Stimulated activated CD8-positive, alpha-beta memory T cell treated with anti-CD3 and anti-CD28 coated beads, Interleukin-4, amount 100 ng/mL, for 1 hour (primary cell): ENCODE measurements around the gene STK11IP.
"Not testable (repeated sequence)": the region's sequence is repeated elsewhere in the genome, so short reads cannot be mapped to it uniquely, and the experiment has no call there.

Experiments used
- DNase-seq, 2 donors: peaks; one replicate each; pipeline ENCODE4 v3.0.0-alpha.2; 2020; ENCODE audit warnings: low read depth in 2 of 2, low spot score in 1 of 2

STK11IP gene

DNA sequence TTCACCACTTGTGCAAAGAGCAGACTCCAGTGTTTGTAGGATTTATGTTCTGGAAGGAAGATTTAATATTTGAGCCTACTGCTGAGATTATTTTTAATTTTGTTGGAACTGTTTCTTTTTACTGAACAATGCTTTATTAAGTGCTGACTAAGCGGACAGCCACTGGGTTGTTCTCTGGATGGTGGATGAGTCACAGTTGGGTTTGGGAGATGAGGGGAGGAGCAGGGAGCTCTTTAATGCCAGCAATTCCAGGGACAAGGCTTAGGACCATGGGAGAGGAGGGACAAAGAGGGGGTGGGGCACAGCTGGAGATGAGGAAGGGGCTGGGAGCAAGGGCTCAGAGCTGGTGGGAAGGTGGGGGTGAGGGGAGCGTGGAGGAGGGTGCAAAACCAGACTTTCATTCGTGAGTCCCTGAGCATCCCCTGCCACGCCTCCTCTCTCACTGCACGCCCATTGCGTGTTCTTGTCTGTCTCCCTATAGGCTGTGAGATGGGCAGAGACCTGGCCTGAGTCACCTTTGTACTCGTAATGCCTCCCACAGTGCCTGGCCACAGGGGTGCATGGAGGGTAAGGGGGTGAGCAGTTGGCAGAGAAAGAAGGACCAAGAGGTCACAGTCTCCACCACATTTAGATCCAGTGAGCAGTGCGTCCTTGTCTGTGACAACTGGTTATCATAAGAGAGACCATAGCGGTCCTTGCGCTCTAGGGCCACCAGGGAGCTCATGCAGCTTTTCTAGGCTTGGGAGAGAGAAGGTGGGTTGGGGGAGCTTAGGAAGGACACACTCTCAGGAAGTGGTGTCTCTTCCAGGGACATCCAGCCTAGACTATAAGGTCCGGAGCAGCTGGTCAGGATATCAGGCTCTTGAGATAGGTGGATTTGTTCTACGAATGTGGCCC, 48.2 kb downstream of the STK11IP start:
- DNase-seq: no peak

DNA sequence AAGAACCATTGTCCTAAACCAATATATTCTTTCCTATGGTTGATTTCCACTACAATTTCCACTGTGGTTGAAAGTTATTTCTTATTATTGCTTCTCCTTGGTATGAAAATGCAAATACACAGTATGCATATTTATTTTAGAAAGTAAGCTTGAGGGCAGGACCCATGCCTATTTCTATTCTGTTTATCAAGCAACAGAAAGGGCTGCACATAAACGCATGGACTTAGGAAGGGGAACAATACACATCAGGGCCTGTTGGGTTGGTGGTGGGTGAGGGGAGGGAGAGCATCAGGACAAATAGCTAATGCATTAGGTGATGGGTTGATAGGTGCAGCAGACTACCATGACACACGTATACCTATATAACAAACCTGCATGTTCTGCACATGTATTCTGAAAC, 50.5 kb downstream of the STK11IP start:
- DNase-seq: no peak

DNA sequence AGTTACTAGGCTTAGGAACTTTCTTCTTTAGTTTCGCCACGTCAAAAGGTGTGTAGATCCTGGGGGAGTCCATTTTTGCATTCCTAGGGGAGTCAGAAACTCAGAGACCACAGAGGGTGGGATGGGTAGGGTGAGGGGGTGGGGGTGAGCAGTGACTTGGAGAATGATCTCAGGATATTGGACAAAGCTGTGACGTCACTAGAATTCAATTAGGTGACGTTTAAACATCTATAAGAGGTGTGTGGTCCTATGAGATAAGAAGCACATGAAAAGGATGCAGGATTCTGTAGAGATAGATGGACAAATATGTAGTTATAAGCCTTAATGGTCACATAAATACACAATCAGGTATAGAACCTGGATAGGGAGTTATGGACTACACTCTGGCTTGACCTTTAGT, 51.3 kb downstream of the STK11IP start:
- no peak for DNase-seq

DNA sequence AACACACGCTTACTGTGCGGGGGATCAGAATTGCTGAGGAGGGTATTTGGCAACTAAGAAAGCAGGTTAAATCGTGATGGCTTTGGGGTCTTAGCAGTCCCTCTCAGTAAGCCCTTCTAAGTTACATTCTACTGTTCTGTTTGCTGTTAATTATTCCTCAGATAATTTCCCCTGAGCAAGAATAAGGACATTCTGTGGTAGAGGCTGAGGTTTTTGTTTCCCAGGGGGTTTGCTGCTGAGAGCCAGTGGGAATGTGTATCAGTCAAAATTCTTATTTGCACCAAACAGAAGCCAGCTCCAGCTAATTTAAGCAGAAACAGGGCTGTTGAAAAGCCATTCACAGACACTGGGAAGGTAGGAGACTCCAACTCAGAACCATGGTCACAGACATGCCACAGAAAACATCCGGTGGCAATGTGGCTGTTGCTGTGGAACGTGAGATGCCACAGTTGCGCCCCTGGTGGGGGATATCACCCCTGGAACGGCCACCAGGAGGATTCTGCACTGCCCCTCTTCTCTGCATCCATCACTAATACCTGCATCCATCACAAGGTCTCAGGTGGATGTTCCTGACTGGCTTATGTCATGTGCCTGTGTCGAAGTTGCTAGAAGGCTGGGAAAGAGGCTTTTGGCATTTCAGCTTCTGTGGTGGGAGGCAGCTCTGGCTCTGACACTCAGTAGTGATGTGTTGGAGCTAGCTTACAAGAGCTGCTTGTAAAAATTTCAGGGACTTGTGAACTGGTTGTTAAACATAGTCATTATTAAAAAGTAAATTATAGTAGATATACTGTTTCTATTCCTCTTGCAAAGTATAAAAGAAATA, 53.0 kb downstream of the STK11IP start:
- no peak for DNase-seq

DNA sequence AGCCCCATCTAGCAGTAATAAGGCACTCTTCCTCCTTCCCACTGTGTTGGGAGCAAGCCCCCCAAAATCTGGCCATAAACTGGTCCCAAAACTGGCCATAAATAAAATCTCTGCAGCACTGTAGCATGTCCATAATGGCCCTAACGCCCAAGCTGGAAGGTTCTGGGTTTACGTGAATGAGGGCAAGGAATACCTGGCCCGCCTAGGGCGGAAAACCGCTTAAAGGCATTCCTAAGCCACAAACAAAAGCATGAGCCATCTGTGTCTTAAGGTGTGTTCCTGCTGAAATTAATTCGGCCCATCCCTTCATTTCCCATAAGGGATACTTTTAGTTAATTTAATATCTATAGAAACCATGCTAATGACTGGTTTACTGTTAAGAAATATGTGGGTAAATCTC, 54.0 kb downstream of the STK11IP start:
- DNase-seq: not testable (repeated sequence)

DNA sequence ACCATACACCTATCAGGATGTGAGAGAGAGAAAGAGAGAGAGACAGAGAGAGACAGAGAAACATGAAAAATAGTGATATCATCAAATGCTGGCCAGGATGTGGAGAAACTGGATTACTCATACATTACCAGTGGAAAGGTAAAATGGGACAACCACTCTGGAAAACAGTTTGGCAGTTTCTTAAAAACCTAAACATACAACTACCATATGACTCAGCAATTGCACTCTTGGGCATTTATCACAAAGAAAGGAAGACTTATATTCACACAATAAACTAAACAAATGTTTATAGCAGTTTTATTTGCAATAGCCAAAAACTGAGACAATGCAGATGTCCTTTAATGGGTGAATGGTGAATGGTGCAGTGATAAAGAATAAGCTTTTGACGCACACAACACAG, 58.9 kb downstream of the STK11IP start:
- DNase-seq: no peak

DNA sequence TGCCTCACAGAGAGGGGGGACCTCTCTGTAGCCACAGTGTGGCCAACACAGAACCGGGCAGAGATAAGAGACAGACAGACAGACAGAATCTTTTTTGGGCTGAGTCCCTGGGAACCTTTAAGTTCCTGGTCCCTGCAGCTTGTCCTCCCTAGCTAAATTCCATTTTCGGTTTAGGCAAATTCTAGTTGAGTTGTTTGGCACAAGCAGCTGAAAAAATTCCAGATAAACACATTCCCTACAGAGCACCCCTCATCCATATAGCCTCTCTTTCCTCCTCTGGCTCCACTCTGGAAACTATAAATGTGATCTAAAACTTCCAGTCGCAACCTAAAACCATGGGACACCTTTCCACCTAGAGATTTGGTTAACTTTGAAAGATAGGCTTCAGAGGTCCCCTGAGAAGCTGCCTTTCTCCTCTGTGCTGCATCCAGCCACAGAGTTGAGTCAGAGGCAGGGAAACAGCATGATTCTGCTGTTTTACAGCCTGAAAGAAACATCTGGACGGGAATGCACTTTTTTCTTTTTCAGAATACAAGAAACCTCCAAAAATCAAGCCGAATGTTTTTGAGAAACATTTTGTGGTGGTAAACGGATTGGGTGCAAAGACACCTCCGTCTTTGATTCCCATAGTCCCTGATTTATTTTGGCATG, 60.7 kb downstream of the STK11IP start:
- no peak for DNase-seq

DNA sequence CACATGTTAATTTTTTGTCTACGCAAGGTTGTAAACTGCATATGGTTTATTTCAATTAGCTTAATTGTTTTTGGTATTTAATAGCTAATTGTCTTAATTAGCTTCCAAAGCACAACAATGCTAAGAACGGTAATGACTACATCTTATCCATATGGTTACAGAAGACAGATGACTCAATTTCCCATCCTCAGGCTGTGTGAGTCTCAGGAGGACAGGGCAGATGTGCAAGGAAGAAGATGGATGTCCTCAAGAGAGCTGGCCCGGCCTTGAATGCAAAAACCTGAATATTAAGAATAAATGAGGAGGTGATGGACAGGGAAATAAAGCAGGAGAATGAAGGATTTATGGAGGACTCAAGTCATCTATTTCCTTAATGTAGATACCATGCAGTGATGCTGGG, 61.2 kb downstream of the STK11IP start:
- no peak for DNase-seq

DNA sequence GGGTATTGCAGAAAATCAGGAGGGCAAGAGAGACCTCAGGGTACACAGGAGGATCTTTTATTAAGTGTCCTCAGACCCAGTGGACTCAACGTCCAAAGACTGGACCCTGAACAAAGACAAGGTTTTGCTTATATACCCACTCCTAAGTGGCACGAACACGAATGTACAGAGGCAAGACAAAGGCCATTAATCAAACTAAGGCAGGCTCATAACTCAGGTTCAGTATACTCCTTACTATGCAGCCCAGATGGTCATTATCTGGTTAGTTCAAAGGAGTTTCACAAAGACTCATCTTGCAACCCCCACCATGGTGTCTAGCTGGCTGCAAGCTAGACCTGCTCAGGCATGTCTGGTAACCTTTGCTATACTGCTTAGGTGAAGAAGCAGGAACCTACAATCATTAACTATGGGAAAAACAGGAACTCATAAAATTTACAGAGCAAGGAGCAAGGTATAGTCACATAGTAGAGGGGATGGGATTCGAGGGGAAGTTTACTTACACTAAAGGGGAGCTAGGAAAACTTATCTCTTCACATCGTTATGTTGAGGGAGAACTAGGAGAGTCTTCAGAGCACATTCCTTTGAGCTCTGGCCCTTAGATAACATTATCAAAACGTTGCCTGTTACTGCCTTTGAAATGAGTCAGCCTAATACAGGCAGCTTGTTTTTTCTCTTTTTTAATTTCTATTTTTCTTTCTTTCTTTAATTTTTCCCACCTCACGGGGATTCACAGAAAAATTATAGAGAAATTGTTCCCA, 63.7 kb downstream of the STK11IP start:
- DNase-seq: no peak

DNA sequence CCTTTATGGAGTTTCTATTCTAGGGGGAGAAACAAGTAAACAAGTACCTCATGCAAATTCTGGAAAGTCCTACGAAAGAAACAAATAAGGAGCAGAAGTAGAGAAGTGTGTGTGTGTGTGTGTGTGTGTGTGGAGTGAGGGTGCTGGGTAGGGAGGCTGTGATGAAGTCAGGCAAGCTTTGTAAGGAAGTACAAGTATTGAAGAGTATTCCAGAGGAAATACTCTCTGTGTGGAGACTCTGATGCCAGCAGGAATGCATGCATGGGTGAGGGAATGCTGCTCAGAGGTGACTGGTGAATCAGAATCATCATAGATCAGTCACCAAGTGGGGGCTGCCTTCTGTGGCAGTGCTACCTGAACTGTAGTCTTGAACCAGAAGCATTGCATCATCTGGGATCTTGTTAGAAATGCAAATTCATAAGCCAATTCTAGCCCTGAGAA, 64.3 kb downstream of the STK11IP start:
- DNase-seq: no peak

DNA sequence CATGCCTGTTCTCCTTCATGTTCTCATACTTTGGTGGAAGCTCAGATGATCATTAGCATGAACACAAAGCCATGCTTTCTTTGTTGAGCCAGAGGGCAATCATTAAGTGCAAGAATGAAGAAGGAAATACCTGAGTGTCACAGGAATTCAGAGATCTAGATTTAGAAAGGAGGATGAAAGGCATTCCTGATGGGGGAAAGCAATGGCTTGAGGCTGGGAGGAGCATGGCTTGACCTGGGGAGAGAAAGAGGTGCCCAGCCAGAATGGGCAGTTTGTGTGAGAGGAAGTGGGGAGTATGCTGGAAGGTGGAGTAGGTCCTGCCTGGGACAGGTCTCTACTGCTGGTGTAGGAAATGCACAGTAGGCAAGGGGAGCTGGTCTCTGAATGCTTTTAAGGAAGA, 64.9 kb downstream of the STK11IP start:
- DNase-seq: no peak

DNA sequence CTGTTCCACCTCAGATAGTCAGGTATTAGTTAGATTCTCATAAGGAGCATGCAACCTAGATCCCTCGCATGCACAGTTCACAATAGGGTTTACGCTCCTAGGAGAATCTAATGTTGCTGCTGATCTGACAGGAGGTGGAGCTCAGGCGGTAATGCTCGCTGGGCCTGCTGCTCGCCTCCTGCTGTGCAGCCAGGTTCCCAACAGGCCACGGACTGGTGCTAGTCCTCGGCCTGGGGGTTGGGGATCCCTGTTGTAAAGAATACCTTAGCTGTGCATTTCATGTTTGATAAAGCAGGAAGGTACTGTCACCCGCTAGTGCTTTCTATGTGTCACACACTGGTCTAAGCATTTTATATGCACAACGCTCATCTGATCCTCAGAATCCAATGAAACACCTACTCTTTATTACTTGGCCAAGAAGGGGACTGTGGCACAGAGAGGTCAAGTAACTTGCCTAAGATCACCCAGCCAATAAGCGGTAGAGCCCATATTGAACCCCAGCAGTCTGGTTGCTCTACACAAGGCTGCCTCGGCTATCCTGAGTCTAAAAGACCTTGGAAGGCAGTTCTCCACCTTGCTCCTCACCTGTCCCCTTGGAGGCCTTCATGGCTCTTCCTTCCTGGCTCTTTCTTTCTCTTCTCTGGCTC, 65.6 kb downstream of the STK11IP start:
- DNase-seq: no peak

DNA sequence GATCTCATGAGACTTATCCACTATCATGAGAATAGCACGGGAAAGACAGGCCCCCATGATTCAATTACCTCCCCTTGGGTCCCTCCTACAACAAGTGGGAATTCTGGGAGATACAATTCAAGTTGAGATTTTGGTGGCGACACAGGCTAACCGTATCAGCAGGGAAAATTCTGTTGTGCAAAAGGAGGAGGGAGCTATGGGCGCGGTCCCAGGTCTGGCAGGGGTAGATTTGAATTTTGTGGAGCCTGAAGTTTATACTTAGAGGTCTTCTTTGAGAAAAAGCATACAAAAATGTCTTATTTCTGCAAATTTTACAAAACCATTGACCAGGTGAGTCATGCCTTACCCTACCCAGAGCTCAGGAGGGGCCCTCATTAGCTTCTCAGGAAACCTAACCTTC, 66.4 kb downstream of the STK11IP start:
- DNase-seq: no peak

DNA sequence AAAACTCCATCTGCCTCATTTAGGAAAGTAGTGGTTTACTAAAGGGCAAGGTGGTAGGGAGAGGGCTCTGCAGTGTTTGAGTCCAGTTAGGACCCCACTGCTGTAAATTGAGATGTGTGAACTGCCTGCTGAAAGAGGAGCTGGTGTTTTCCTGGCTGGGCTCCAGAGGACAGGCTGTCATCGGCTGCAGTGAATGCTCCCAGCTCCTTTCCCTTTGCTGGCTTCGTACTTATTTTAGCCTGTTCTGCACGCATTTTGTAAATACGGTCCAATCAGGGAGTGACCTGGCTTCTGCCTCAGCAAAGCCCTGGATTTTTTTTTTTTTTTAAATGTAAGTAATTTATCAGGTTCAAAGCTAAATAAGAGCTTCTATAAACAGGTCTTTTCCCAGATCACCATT, 67.3 kb downstream of the STK11IP start:
- DNase-seq: no peak

DNA sequence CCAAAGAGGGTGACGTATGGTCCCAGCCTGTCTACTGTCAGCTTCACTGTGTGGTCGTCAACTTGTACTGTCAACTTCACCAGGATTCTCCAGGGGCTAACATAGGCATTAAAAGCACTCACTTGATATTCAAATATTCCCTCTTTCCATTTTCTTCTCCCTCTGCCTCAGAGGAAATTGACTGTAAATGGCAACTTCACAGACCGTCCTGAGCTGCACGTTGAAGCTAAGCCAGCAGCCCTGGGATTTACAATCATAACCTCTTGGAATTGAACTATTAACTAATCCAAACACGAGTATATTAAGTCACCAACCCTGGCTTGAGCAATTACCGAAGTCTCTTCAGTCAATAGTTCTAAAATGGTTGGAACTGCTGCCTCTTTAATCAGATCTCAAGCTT, 68.3 kb downstream of the STK11IP start:
- DNase-seq: no peak
